H1 (cell line): Measurements from ENCODE around the gene SLC1A4. TPM values are rescaled to one million over a fixed set of nuclear protein-coding genes. Genes with fewer than 3 reads are reported as not detected.

Experiments used
- CTCF ChIA-PET: fragments of 300-600 bp; sonication (Branson Sonifier 250); formaldehyde crosslinking; loops from one replicate; lab custom pipeline; 2021; ENCODE audit not compliant: partially characterized antibody; lab: Charles Lee
- POLR2A ChIA-PET: fragments of 300-600 bp; sonication (Branson Sonifier 250); formaldehyde crosslinking; loops from one replicate; lab custom pipeline; 2021; ENCODE audit warnings: inconsistent platforms; ENCODE audit not compliant: partially characterized antibody; lab: Charles Lee
- DNase-seq, 2 experiments: peaks; one replicate each; pipeline versions ENCODE4 v3.0.0 to v3.0.0-alpha.2; 2010 to 2022; ENCODE audit warnings: low spot score in 2 of 2, low read depth in 1 of 2, mixed read lengths in 1 of 2
- FAIRE-seq: peaks from 2 replicates; lab custom pipeline; 2011; peaks lifted over from hg19 to GRCh38; lab: Jason Lieb, UNC
- H2AFZ ChIP-seq: 2 replicates; pipeline ENCODE4 v1.8.1; 2012; ENCODE audit warnings: low read length, inconsistent platforms
- H2AK5ac ChIP-seq: 2 replicates; pipeline ENCODE4 v1.6.1; 2013; ENCODE audit warnings: low read depth, low read length
- H2BK120ac ChIP-seq: replicated peaks from 2 replicates; pipeline ENCODE3; 2013; ENCODE audit warnings: low read depth, low read length, inconsistent platforms
- H2BK12ac ChIP-seq: 2 replicates; pipeline ENCODE4 v1.6.1; 2013; ENCODE audit warnings: low read depth, low read length
- H2BK15ac ChIP-seq: 2 replicates; pipeline ENCODE4 v1.6.1; 2013; ENCODE audit warnings: low read length
- H2BK20ac ChIP-seq: 2 replicates; pipeline ENCODE4 v1.6.1; 2013; ENCODE audit warnings: low read length
- H2BK5ac ChIP-seq: 2 replicates; pipeline ENCODE4 v1.6.1; 2013; ENCODE audit warnings: low read depth, low read length
- H3K14ac ChIP-seq: 2 replicates; pipeline ENCODE4 v1.6.1; 2013; ENCODE audit warnings: inconsistent platforms; ENCODE audit not compliant: insufficient read length
- H3K18ac ChIP-seq: 2 replicates; pipeline ENCODE4 v1.6.1; 2013; ENCODE audit warnings: low read length; ENCODE audit errors: extremely low read depth
- H3K23ac ChIP-seq: 2 replicates; pipeline ENCODE4 v1.6.1; 2013; ENCODE audit warnings: inconsistent platforms; ENCODE audit not compliant: insufficient read length
- H3K23me2 ChIP-seq: 2 replicates; pipeline ENCODE4 v1.6.1; 2013; ENCODE audit warnings: low read depth, low read length
- H3K27ac ChIP-seq: 2 replicates; pipeline ENCODE4 v1.6.1; 2011; ENCODE audit warnings: low read depth, low read length, inconsistent platforms
- H3K27me3 ChIP-seq, 4 experiments: replicated peaks in 1 of 4; 1 replicate in 1 of 4; 2 replicates in 3 of 4; pipeline versions ENCODE4 v1.6.1 to v1.8.1; 2011 to 2013; ENCODE audit warnings: low read length in 3 of 4, mild to moderate bottlenecking in 3 of 4, inconsistent platforms in 2 of 4, mixed read lengths in 2 of 4, moderate library complexity in 1 of 4; ENCODE audit not compliant: control insufficient read depth in 3 of 4, insufficient read depth in 3 of 4; ENCODE audit errors: extremely low read depth in 1 of 4
- H3K36me3 ChIP-seq, 4 experiments: 2 replicates each; pipeline versions ENCODE4 v1.6.1 to v1.8.1; 2011 to 2013; ENCODE audit warnings: mild to moderate bottlenecking in 4 of 4, low read length in 3 of 4, moderate library complexity in 2 of 4, control low read depth in 1 of 4, inconsistent platforms in 1 of 4; ENCODE audit not compliant: insufficient read depth in 4 of 4, control insufficient read depth in 2 of 4
- H3K4ac ChIP-seq: replicated peaks from 2 replicates; pipeline ENCODE3; 2013; ENCODE audit warnings: low read length, low read depth, mixed read lengths, inconsistent platforms; ENCODE audit not compliant: insufficient read length
- H3K4me1 ChIP-seq, 4 experiments: replicated peaks in 1 of 4; 1 replicate in 1 of 4; 2 replicates in 3 of 4; pipeline versions ENCODE4 v1.6.1 to v1.8.1; 2011 to 2013; ENCODE audit warnings: low read length in 3 of 4, inconsistent platforms in 2 of 4, mixed read lengths in 1 of 4; ENCODE audit not compliant: insufficient read depth in 4 of 4, control insufficient read depth in 3 of 4
- H3K4me2 ChIP-seq, 2 experiments: 2 replicates each; pipeline versions ENCODE4 v1.6.1 to v1.8.1; 2011 to 2013; ENCODE audit warnings: low read depth in 2 of 2, low read length in 2 of 2, control low read depth in 1 of 2, inconsistent platforms in 1 of 2, mild to moderate bottlenecking in 1 of 2; ENCODE audit not compliant: insufficient read depth in 1 of 2
- H3K4me3 ChIP-seq, 4 experiments: fragments of 200-600, 300-600 bp in 1 of 4; sonication (generic), shearing (Covaris generic), sonication (Bioruptor Twin) in 1 of 4; 2 replicates each; pipeline versions ENCODE4 v1.5.1 to v1.8.1; 2011 to 2016; ENCODE audit warnings: low read length in 4 of 4, low read depth in 3 of 4, control low read depth in 2 of 4, inconsistent platforms in 2 of 4, mild to moderate bottlenecking in 2 of 4, mixed read lengths in 1 of 4, moderate library complexity in 1 of 4; ENCODE audit not compliant: insufficient read depth in 2 of 4; ENCODE audit errors: extremely low read depth in 1 of 4
- H3K56ac ChIP-seq: replicated peaks from 2 replicates; pipeline ENCODE3; 2013; ENCODE audit warnings: low read depth, mild to moderate bottlenecking, mixed read lengths, low read length, inconsistent platforms; ENCODE audit not compliant: insufficient read length
- H3K79me1 ChIP-seq: 2 replicates; pipeline ENCODE4 v1.6.1; 2013; ENCODE audit warnings: low read depth, low read length, control low read depth
- H3K79me2 ChIP-seq, 2 experiments: 2 replicates each; pipeline versions ENCODE4 v1.6.1 to v1.8.1; 2012 to 2013; ENCODE audit warnings: low read length in 2 of 2, mild to moderate bottlenecking in 2 of 2, inconsistent platforms in 1 of 2; ENCODE audit not compliant: insufficient read depth in 2 of 2, control insufficient read depth in 1 of 2
- H3K9ac ChIP-seq, 4 experiments: replicated peaks in 1 of 4; 1 replicate in 1 of 4; 2 replicates in 3 of 4; pipeline versions ENCODE4 v1.6.1 to v1.8.1; 2011 to 2013; ENCODE audit warnings: low read depth in 3 of 4, low read length in 3 of 4, control low read depth in 2 of 4, mild to moderate bottlenecking in 2 of 4, moderate library complexity in 2 of 4, inconsistent platforms in 1 of 4; ENCODE audit errors: extremely low read depth in 1 of 4
- H3K9me3 ChIP-seq, 2 experiments: 2 replicates each; pipeline versions ENCODE4 v1.6.1 to v1.8.1; 2012 to 2013; ENCODE audit warnings: mild to moderate bottlenecking in 2 of 2, moderate library complexity in 2 of 2, control low read depth in 1 of 2, inconsistent platforms in 1 of 2, low read depth in 1 of 2, low read length in 1 of 2, mixed read lengths in 1 of 2; ENCODE audit not compliant: insufficient read depth in 2 of 2
- H4K20me1 ChIP-seq, 2 experiments: replicated peaks in 1 of 2; 2 replicates each; pipeline versions ENCODE3 to v1.8.1; 2011 to 2013; ENCODE audit warnings: inconsistent platforms in 2 of 2, low read length in 2 of 2, mild to moderate bottlenecking in 1 of 2; ENCODE audit not compliant: insufficient read depth in 2 of 2, control insufficient read depth in 1 of 2
- H4K5ac ChIP-seq: 2 replicates; pipeline ENCODE4 v1.6.1; 2013; ENCODE audit warnings: low read length, low read depth, mixed read lengths, inconsistent platforms; ENCODE audit not compliant: insufficient read length
- H4K8ac ChIP-seq: 2 replicates; pipeline ENCODE4 v1.8.0; 2013; ENCODE audit warnings: mild to moderate bottlenecking, moderate library complexity, low read length, inconsistent platforms; ENCODE audit not compliant: insufficient read depth; ENCODE audit errors: extremely low read depth
- H4K91ac ChIP-seq: replicated peaks from 2 replicates; pipeline ENCODE3; 2013; ENCODE audit warnings: low read length, mixed read lengths, inconsistent platforms; ENCODE audit not compliant: insufficient read length
- ATF2 ChIP-seq: IDR thresholded peaks from 2 replicates; pipeline ENCODE4 v1.6.1; 2012; ENCODE audit warnings: low read length, inconsistent platforms
- CREB1 ChIP-seq: IDR thresholded peaks from 2 replicates; pipeline ENCODE4 v1.6.1; 2012; ENCODE audit warnings: inconsistent platforms
- HDAC2 ChIP-seq, 2 experiments: fragments of 300-600 bp in 1 of 2; sonication (generic) in 1 of 2; IDR thresholded peaks; 2 replicates each; pipeline ENCODE4 v1.6.1; 2011 to 2012; ENCODE audit warnings: low read depth in 2 of 2, low read length in 2 of 2, mild to moderate bottlenecking in 2 of 2, moderate library complexity in 2 of 2, borderline replicate concordance in 1 of 2, inconsistent platforms in 1 of 2
- POLR2AphosphoS5 ChIP-seq: IDR thresholded peaks from 2 replicates; pipeline ENCODE4 v1.6.1; 2011; ENCODE audit warnings: low read depth, low read length
- RXRA ChIP-seq: IDR thresholded peaks from 2 replicates; pipeline ENCODE4 v1.6.1; 2011; ENCODE audit warnings: low read depth, mild to moderate bottlenecking, low read length, moderate library complexity; ENCODE audit not compliant: insufficient read depth
- SP2 ChIP-seq: IDR thresholded peaks from 2 replicates; pipeline ENCODE4 v1.6.1; 2012; ENCODE audit warnings: mild to moderate bottlenecking, low read length, inconsistent platforms
- SP4 ChIP-seq: IDR thresholded peaks from 2 replicates; pipeline ENCODE4 v1.6.1; 2012; ENCODE audit warnings: low read length, inconsistent platforms
- WGBS, 2 experiments: shearing (Covaris generic) in 1 of 2; methylation state at CpG; one replicate each; pipeline versions ENCODE4 v1.1.6 to v1.1.7; 2013 to 2015; ENCODE audit warnings: low lambda C conversion rate in 2 of 2, mixed read lengths in 2 of 2, inconsistent platforms in 1 of 2, low coverage in 1 of 2, missing lambda C conversion rate in 1 of 2; ENCODE audit not compliant: insufficient replicate concordance in 2 of 2, insufficient coverage in 1 of 2, insufficient read length in 1 of 2; ENCODE audit errors: extremely low coverage in 1 of 2, missing lambda C conversion rate in 1 of 2; 5-methylcytosine and 5-hydroxymethylcytosine counted together
- polyA plus RNA-seq, 7 experiments: library from polyadenylated mRNA; depleted of rRNA in 3 of 7; stranded (reverse) in 5 of 7; unstranded in 2 of 7; fragments of >200 nt in 5 of 7; fragments of 200-250 nt in 2 of 7; gene quantifications; 1 replicate in 5 of 7; 2 replicates in 1 of 7; 4 replicates in 1 of 7; pipeline versions ENCODE4 v1.2.1 to v1.2.3, GENCODE V29; 2011 to 2013; ENCODE audit warnings: missing spikeins in 2 of 7, mixed read lengths in 2 of 7
- total RNA-seq: library from RNA; stranded (reverse); fragmentation: NEBNext Ultra II Directional; extraction: Animal tissue kit (Norgen Biotek cat#: 25700); gene quantifications from 2 replicates; pipeline ENCODE4 v1.2.1, GENCODE V29; 2021

SLC1A4 gene
- total and polyA plus RNA-seq, 2 of the 8 experiments (the other 6 are each of a cell fraction or from before 2014, with no cell fraction given), result 0.44 to 0.86 TPM

DNA sequence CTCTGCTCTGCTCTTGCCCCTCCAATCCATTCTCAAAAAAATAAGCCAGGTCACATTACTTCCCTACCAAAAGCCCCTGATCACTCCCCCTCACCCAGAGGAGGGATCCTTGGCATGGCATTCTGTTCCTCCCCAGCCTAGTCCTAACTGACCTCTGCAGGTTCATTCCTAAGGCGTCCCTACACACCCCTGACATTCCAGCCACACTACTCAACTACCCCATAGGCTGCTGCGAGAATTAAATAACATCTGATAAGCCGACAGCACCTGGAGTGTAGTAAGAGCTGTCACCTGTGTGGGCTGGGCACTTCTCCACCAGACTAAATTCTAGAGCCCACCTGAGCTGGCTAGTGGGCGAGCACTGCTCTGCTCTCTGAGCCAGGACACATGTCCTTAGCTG, 44.7 kb upstream of the SLC1A4 start:
- Histone ChIP-seq H3K36me3 (no peaks in the 10 kb centered on the region), H3K23me2 (no peaks in the 10 kb centered on the region), H3K18ac (no peak overlapping the region), H3K4ac (no peak overlapping the region), H2AFZ (no peak overlapping the region), H3K56ac (no peak overlapping the region), H2AK5ac (no peak overlapping the region), H2BK15ac (no peak overlapping the region), H3K4me2 (no peak overlapping the region), H4K91ac (no peak overlapping the region), H3K27ac (no peak overlapping the region), H3K9ac (no peak overlapping the region), H4K8ac (no peak overlapping the region), H3K9me3 (no peaks in the 10 kb centered on the region), H2BK120ac (no peak overlapping the region), H3K4me1 (no peaks in the 10 kb centered on the region; a peak in 2 of 7 replicates), H3K14ac (no peak overlapping the region), H2BK12ac (no peak overlapping the region), H3K23ac (no peak overlapping the region), H3K4me3 (no peak overlapping the region), H3K27me3 (no peaks in the 10 kb centered on the region), H2BK5ac (no peak overlapping the region), H3K79me2 (no peaks in the 10 kb centered on the region), H4K5ac (no peak overlapping the region), H4K20me1 (no peaks in the 10 kb centered on the region), H3K79me1 (no peaks in the 10 kb centered on the region), H2BK20ac (no peak overlapping the region)
- no peak for FAIRE-seq
- DNase-seq, result no peak
- TF ChIP-seq ATF2 (no peak), RXRA (no peak), SP4 (no peak), CREB1 (no peak), POLR2AphosphoS5 (no peak), HDAC2 (IDR thresholded peaks at IDR 0.05; ENCODE audit: borderline replicate concordance in 1 of 2, low read depth in 2 of 2, low read length in 2 of 2) (no peak), SP2 (no peak)
- ChIA-PET POLR2A (interaction anchor here (0.9 kb wide), 2 partner anchors 22 to 112 kb away, joined by 3 read pairs; partner anchors contain the start of gene CEP68), CTCF (interaction anchor here (0.8 to 5.4 kb wide), 5 partner anchors 14 to 43 kb away, joined by 3 to 27 read pairs (median 3); no protein-coding TSS in a partner anchor)
- 83% methylated on average over 4 of the region's 4 CpGs; no CpG with 5 or more reads in 1 of the 2 experiments for WGBS, 2 experiments
